SK-N-SH (cell line): ENCODE results near the gene KARS1. TPM values are rescaled to one million over a fixed set of nuclear protein-coding genes. Genes with fewer than 3 reads are reported as not detected.

Experiments
- CTCF ChIA-PET: fragments of 300-600, 350-600 bp; formaldehyde crosslinking; extraction: SDS; loops from one replicate; lab custom pipeline; 2021; lab: Yijun Ruan, JAX
- POLR2A ChIA-PET: fragments of 350-600 bp; sonication (Branson Sonifier 250); formaldehyde crosslinking; extraction: SDS; loops from one replicate; lab custom pipeline; 2020; ENCODE audit warnings: antibody characterized with exemption, inconsistent platforms; lab: Yijun Ruan, JAX
- DNase-seq: peaks from one replicate; pipeline ENCODE4 v3.0.0; 2012
- H2AFZ ChIP-seq: fragments of 200-600 bp; sonication (generic); 2 replicates; pipeline ENCODE4 v1.8.1; 2016; ENCODE audit warnings: antibody characterized with exemption, mild to moderate bottlenecking, low read depth
- H3F3A ChIP-seq: fragments of 200-600 bp; sonication (generic); replicated peaks from 2 replicates; pipeline ENCODE3; 2016; ENCODE audit warnings: antibody characterized with exemption, mild to moderate bottlenecking; ENCODE audit not compliant: insufficient read depth
- H3K27ac ChIP-seq, 2 experiments: fragments of 200-500 bp in 1 of 2; fragments of 200-600 bp in 1 of 2; sonication (Bioruptor generic) in 1 of 2; sonication (generic), shearing (Covaris generic) in 1 of 2; 2 replicates each; pipeline versions ENCODE4 v1.5.1 to v1.6.1; 2014 to 2016; ENCODE audit warnings: low read depth in 2 of 2, inconsistent platforms in 1 of 2, low read length in 1 of 2, mild to moderate bottlenecking in 1 of 2, mixed read lengths in 1 of 2
- H3K27me3 ChIP-seq: fragments of 200-600 bp; sonication (generic), shearing (Covaris generic); 2 replicates; pipeline ENCODE4 v1.6.1; 2016; ENCODE audit warnings: mixed run types; ENCODE audit not compliant: insufficient read depth
- H3K36me3 ChIP-seq, 2 experiments: fragments of 200-500 bp in 1 of 2; fragments of 200-600 bp in 1 of 2; sonication (Bioruptor generic) in 1 of 2; sonication (generic) in 1 of 2; replicated peaks in 1 of 2; 2 replicates each; pipeline versions ENCODE3 to v1.5.1; 2014 to 2016; ENCODE audit warnings: low read length in 1 of 2, mild to moderate bottlenecking in 1 of 2; ENCODE audit not compliant: insufficient read depth in 2 of 2, control insufficient read depth in 1 of 2
- H3K4me1 ChIP-seq, 2 experiments: fragments of 200-500 bp in 1 of 2; fragments of 200-600 bp in 1 of 2; sonication (Bioruptor generic) in 1 of 2; sonication (generic), shearing (Covaris generic) in 1 of 2; 2 replicates each; pipeline versions ENCODE4 v1.5.1 to v1.6.1; 2014 to 2016; ENCODE audit warnings: low read depth in 1 of 2, low read length in 1 of 2, mixed run types in 1 of 2; ENCODE audit not compliant: insufficient read depth in 2 of 2, control insufficient read depth in 1 of 2
- H3K4me2 ChIP-seq: fragments of 200-600 bp; sonication (generic), shearing (Covaris generic); 2 replicates; pipeline ENCODE4 v1.6.1; 2017; ENCODE audit warnings: mixed run types
- H3K4me3 ChIP-seq, 2 experiments: fragments of 200-500 bp in 1 of 2; fragments of 200-600 bp in 1 of 2; sonication (Bioruptor generic) in 1 of 2; sonication (generic), shearing (Covaris generic) in 1 of 2; 2 replicates each; pipeline versions ENCODE4 v1.5.1 to v1.8.1; 2014 to 2016; ENCODE audit warnings: low read depth in 2 of 2, inconsistent platforms in 1 of 2, low read length in 1 of 2, mild to moderate bottlenecking in 1 of 2, mixed read lengths in 1 of 2, moderate library complexity in 1 of 2
- H3K79me2 ChIP-seq: fragments of 200-600 bp; sonication (generic); 2 replicates; pipeline ENCODE4 v1.8.1; 2017; ENCODE audit warnings: mild to moderate bottlenecking; ENCODE audit not compliant: insufficient read depth
- H3K9ac ChIP-seq: fragments of 200-600 bp; sonication (generic); 2 replicates; pipeline ENCODE4 v1.6.1; 2017; ENCODE audit warnings: mixed run types
- H3K9me2 ChIP-seq: fragments of 200-600 bp; sonication (generic); 2 replicates; pipeline ENCODE4 v1.6.1; 2017; ENCODE audit warnings: mixed run types
- H3K9me3 ChIP-seq: fragments of 200-600 bp; sonication (generic); 2 replicates; pipeline ENCODE4 v1.6.1; 2017; ENCODE audit warnings: mixed run types, mild to moderate bottlenecking, moderate library complexity
- H4K20me1 ChIP-seq: fragments of 200-600 bp; sonication (generic); 2 replicates; pipeline ENCODE4 v1.6.1; 2017; ENCODE audit warnings: mild to moderate bottlenecking, mixed run types; ENCODE audit not compliant: insufficient read depth
- ELF1 ChIP-seq: IDR thresholded peaks from 2 replicates; pipeline ENCODE4 v1.4.0; 2012
- EZH2phosphoT487 ChIP-seq: fragments of 200-600 bp; sonication (generic); IDR thresholded peaks from 2 replicates; pipeline ENCODE4 v1.6.1; 2017; ENCODE audit warnings: low read depth, mixed run types, mild to moderate bottlenecking, antibody characterized with exemption, moderate library complexity, borderline replicate concordance
- GABPA ChIP-seq: IDR thresholded peaks from 2 replicates; pipeline ENCODE4 v1.4.0; 2012; ENCODE audit warnings: low read depth, mild to moderate bottlenecking
- MXI1 ChIP-seq: IDR thresholded peaks from 2 replicates; pipeline ENCODE4 v1.6.1; 2012; ENCODE audit warnings: mild to moderate bottlenecking, low read depth, low read length, improper control_type of control experiment
- RXRA ChIP-seq: IDR thresholded peaks from 2 replicates; pipeline ENCODE4 v1.4.0; 2012; ENCODE audit warnings: low read depth, mild to moderate bottlenecking, borderline replicate concordance
- SMC3 ChIP-seq: IDR thresholded peaks from 2 replicates; pipeline ENCODE4 v1.6.1; 2012; ENCODE audit warnings: low read depth, low read length, improper control_type of control experiment
- TAF1 ChIP-seq: IDR thresholded peaks from 2 replicates; pipeline ENCODE4 v1.6.1; 2012; ENCODE audit warnings: low read depth, mild to moderate bottlenecking, low read length, moderate library complexity, borderline replicate concordance
- TCF12 ChIP-seq: IDR thresholded peaks from 2 replicates; pipeline ENCODE4 v1.4.0; 2012
- WGBS: methylation state at CpG from one replicate; pipeline ENCODE4 v1.1.6; 2017; ENCODE audit warnings: low lambda C conversion rate; 5-methylcytosine and 5-hydroxymethylcytosine counted together
- polyA plus RNA-seq, 3 experiments: library from polyadenylated mRNA; depleted of rRNA; stranded (reverse); fragments of >200 nt; gene quantifications; 2 replicates each; pipeline ENCODE4 v1.2.3, GENCODE V29; 2012
- TF ChIP-seq, protein P1 (sequence below): IDR thresholded peaks from 2 replicates; pipeline ENCODE4 v1.4.0; 2012; ENCODE audit warnings: low read depth, borderline replicate concordance
- TF ChIP-seq, protein P2 (sequence below): fragments of 200-600 bp; sonication (generic); IDR thresholded peaks from 2 replicates; pipeline ENCODE4 v1.6.1; 2017; ENCODE audit warnings: antibody characterized with exemption, mild to moderate bottlenecking, moderate library complexity
- TF ChIP-seq, protein P3 (sequence below): fragments of 150-350 bp; IDR thresholded peaks from 2 replicates; pipeline ENCODE4 v1.6.1; 2017; ENCODE audit warnings: antibody characterized with exemption, low read length, low read depth, borderline replicate concordance

The KARS1 gene
- polyA plus RNA-seq, 1 of the 3 experiments (the other 2 are of a cell fraction): 134 TPM

DNA sequence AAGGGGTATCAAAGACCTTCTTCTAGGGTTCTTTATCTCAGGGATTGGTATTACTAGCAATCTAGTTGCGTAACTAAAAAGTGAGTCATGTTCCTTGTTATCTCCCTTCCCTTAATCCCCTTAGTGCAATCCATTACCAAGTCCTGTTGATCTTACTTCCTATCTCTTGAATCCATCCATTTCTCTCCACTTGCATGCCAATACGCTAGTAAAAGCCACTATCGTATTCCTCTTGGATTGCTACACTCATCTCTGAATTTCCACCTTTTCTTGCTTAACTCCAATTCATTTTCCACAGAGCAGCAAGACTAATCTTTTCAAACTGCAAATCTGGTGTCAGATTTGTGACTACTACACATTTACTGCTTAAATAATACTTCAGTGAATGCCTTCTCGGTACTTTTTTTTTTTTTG lies 22.5 kb downstream of the KARS1 start:
- Histone ChIP-seq H2AFZ (no peak overlapping the region), H3K4me1 (peaks cover 6 to 14% of the 10 kb centered on the region in 2 experiments; a peak in 3 of 4 replicates), H3K4me2 (no peak overlapping the region), H3K27ac (peak overlapping the region in 1 of 2 experiments; percentile 20; a peak in 2 of 4 replicates), H3K9me3 (no peaks in the 10 kb centered on the region), H4K20me1 (no peaks in the 10 kb centered on the region), H3K27me3 (no peaks in the 10 kb centered on the region), H3K9ac (no peak overlapping the region), H3K36me3 (peaks cover 24 to 49% of the 10 kb centered on the region in 2 experiments), H3K4me3 (no peak overlapping the region), H3F3A (peaks cover 16% of the 10 kb centered on the region), H3K79me2 (peaks cover 21% of the 10 kb centered on the region), H3K9me2 (no peaks in the 10 kb centered on the region)
- 72% methylated on average over 4 of the region's 4 CpGs for WGBS
- DNase-seq: no peak
- ChIA-PET CTCF (no interaction called here), POLR2A (no interaction called here)
- TF ChIP-seq GABPA (no peak), TCF12 (no peak), EZH2phosphoT487 (no peak), SMC3 (no peak), MXI1 (no peak), ELF1 (no peak), TAF1 (no peak), RXRA (no peak)
- TF ChIP-seq, protein P1, sequence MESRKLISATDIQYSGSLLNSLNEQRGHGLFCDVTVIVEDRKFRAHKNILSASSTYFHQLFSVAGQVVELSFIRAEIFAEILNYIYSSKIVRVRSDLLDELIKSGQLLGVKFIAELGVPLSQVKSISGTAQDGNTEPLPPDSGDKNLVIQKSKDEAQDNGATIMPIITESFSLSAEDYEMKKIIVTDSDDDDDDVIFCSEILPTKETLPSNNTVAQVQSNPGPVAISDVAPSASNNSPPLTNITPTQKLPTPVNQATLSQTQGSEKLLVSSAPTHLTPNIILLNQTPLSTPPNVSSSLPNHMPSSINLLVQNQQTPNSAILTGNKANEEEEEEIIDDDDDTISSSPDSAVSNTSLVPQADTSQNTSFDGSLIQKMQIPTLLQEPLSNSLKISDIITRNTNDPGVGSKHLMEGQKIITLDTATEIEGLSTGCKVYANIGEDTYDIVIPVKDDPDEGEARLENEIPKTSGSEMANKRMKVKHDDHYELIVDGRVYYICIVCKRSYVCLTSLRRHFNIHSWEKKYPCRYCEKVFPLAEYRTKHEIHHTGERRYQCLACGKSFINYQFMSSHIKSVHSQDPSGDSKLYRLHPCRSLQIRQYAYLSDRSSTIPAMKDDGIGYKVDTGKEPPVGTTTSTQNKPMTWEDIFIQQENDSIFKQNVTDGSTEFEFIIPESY: no peak
- TF ChIP-seq, protein P2, sequence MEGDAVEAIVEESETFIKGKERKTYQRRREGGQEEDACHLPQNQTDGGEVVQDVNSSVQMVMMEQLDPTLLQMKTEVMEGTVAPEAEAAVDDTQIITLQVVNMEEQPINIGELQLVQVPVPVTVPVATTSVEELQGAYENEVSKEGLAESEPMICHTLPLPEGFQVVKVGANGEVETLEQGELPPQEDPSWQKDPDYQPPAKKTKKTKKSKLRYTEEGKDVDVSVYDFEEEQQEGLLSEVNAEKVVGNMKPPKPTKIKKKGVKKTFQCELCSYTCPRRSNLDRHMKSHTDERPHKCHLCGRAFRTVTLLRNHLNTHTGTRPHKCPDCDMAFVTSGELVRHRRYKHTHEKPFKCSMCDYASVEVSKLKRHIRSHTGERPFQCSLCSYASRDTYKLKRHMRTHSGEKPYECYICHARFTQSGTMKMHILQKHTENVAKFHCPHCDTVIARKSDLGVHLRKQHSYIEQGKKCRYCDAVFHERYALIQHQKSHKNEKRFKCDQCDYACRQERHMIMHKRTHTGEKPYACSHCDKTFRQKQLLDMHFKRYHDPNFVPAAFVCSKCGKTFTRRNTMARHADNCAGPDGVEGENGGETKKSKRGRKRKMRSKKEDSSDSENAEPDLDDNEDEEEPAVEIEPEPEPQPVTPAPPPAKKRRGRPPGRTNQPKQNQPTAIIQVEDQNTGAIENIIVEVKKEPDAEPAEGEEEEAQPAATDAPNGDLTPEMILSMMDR: no peak
- TF ChIP-seq, protein P3, sequence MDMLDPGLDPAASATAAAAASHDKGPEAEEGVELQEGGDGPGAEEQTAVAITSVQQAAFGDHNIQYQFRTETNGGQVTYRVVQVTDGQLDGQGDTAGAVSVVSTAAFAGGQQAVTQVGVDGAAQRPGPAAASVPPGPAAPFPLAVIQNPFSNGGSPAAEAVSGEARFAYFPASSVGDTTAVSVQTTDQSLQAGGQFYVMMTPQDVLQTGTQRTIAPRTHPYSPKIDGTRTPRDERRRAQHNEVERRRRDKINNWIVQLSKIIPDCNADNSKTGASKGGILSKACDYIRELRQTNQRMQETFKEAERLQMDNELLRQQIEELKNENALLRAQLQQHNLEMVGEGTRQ: no peak
